HCT116 (cell line): ENCODE measurements around the gene RPS14. TPM values are rescaled to one million over a fixed set of nuclear protein-coding genes. Genes with fewer than 3 reads are reported as not detected.

Experiments used
- ATAC-seq: fragments of 200-7000 bp; cut with Tn5 transposase; 2 replicates; pipeline ENCODE4 v1.9.1; 2020; ENCODE audit warnings: mild to moderate bottlenecking, moderate library complexity
- BruUV-seq: library from RNA; stranded (reverse); fragments of 400-500 nt; replicated peaks from 2 replicates; lab custom pipeline; 2021; lab: Mats Ljungman, UMichigan
- CTCF ChIA-PET: fragments of 300-600 bp; sonication (Branson Sonifier 250); formaldehyde crosslinking; loops from one replicate; lab custom pipeline; 2021; ENCODE audit warnings: antibody characterized with exemption; lab: Charles Lee
- POLR2A ChIA-PET: fragments of 300-600, 350-600 bp; sonication (Branson Sonifier 250); formaldehyde crosslinking; loops from one replicate; lab custom pipeline; 2021; ENCODE audit warnings: antibody characterized with exemption; lab: Charles Lee
- RAD21 ChIA-PET, 2 experiments: fragments of 300-600 bp; sonication (Branson Sonifier 250); formaldehyde crosslinking; loops; one replicate each; lab custom pipeline; 2023; ENCODE audit warnings: low total read pairs in 2 of 2; ENCODE audit not compliant: uncharacterized antibody in 2 of 2, unreplicated experiment in 2 of 2, low non-redundant PET in 1 of 2; lab: Charles Lee
- DNase-seq: peaks from one replicate; pipeline ENCODE4 v3.0.0-alpha.2; 2010; ENCODE audit warnings: low read depth, low spot score
- H2AFZ ChIP-seq: fragments of 200-600 bp; shearing (Covaris generic), sonication (generic); 2 replicates; pipeline ENCODE4 v1.6.1; 2017; ENCODE audit warnings: low read depth, mixed run types, mixed read lengths, antibody characterized with exemption, low read length; ENCODE audit not compliant: poor library complexity, severe bottlenecking
- H3K27ac ChIP-seq: 2 replicates; pipeline ENCODE4 v1.5.1; 2012; ENCODE audit warnings: low read depth, low read length
- H3K27me3 ChIP-seq: fragments of 200-600 bp; sonication (generic); 2 replicates; pipeline ENCODE4 v1.6.1; 2016; ENCODE audit warnings: mixed run types, low read length, mixed read lengths; ENCODE audit not compliant: insufficient read depth
- H3K36me3 ChIP-seq, 2 experiments: fragments of 200-500 bp in 1 of 2; fragments of 200-600 bp in 1 of 2; sonication (Bioruptor generic) in 1 of 2; sonication (generic) in 1 of 2; 2 replicates each; pipeline versions ENCODE4 v1.5.1 to v1.6.1; 2014 to 2016; ENCODE audit warnings: low read length in 2 of 2, inconsistent platforms in 1 of 2, mixed read lengths in 1 of 2, mixed run types in 1 of 2; ENCODE audit not compliant: insufficient read depth in 2 of 2, control insufficient read depth in 1 of 2
- H3K4me1 ChIP-seq, 2 experiments: fragments of 200-600 bp in 1 of 2; sonication (generic) in 1 of 2; 2 replicates each; pipeline versions ENCODE4 v1.5.1 to v1.6.1; 2012 to 2017; ENCODE audit warnings: low read length in 2 of 2, inconsistent platforms in 1 of 2, mild to moderate bottlenecking in 1 of 2, mixed read lengths in 1 of 2, mixed run types in 1 of 2, moderate library complexity in 1 of 2; ENCODE audit not compliant: insufficient read depth in 2 of 2, control insufficient read depth in 1 of 2
- H3K4me2 ChIP-seq: fragments of 200-600 bp; sonication (generic); 2 replicates; pipeline ENCODE4 v1.6.1; 2017; ENCODE audit warnings: mixed run types, low read length, mixed read lengths
- H3K4me3 ChIP-seq, 2 experiments: fragments of 200-600 bp in 1 of 2; sonication (generic) in 1 of 2; replicated peaks in 1 of 2; 2 replicates each; pipeline ENCODE4 v1.5.1; 2011 to 2016; ENCODE audit warnings: low read length in 2 of 2, control low read depth in 1 of 2, low read depth in 1 of 2, mild to moderate bottlenecking in 1 of 2, mixed read lengths in 1 of 2, mixed run types in 1 of 2
- H3K79me2 ChIP-seq: fragments of 200-600 bp; sonication (generic); 2 replicates; pipeline ENCODE4 v1.6.1; 2017; ENCODE audit warnings: mild to moderate bottlenecking, mixed run types, low read length, moderate library complexity, mixed read lengths; ENCODE audit not compliant: insufficient read depth
- H3K9ac ChIP-seq: fragments of 200-600 bp; sonication (generic); 2 replicates; pipeline ENCODE4 v1.6.1; 2016; ENCODE audit warnings: low read length, mixed read lengths
- H3K9me2 ChIP-seq: fragments of 200-600 bp; sonication (generic), shearing (Covaris generic); 2 replicates; pipeline ENCODE4 v1.6.1; 2017; ENCODE audit warnings: mixed run types, mild to moderate bottlenecking, moderate library complexity; ENCODE audit not compliant: insufficient read depth
- H3K9me3 ChIP-seq, 2 experiments: fragments of 200-500 bp in 1 of 2; fragments of 200-600 bp in 1 of 2; sonication (Bioruptor generic) in 1 of 2; sonication (generic) in 1 of 2; 2 replicates each; pipeline ENCODE4 v1.6.1; 2014 to 2017; ENCODE audit warnings: low read length in 2 of 2, mixed read lengths in 2 of 2, inconsistent platforms in 1 of 2, low read depth in 1 of 2, mild to moderate bottlenecking in 1 of 2, mixed run types in 1 of 2, moderate library complexity in 1 of 2; ENCODE audit not compliant: control insufficient read depth in 1 of 2, insufficient read depth in 1 of 2
- H4K20me1 ChIP-seq: fragments of 200-600 bp; sonication (generic), shearing (Covaris generic); 2 replicates; pipeline ENCODE4 v1.6.1; 2017; ENCODE audit warnings: mixed run types, mild to moderate bottlenecking, moderate library complexity; ENCODE audit not compliant: insufficient read depth
- ATF3 ChIP-seq: IDR thresholded peaks from 2 replicates; pipeline ENCODE4 v1.6.1; 2012
- CBX3 ChIP-seq: IDR thresholded peaks from 2 replicates; pipeline ENCODE4 v1.6.1; 2012; ENCODE audit warnings: low read depth
- CEBPB ChIP-seq: IDR thresholded peaks from 2 replicates; pipeline ENCODE4 v1.6.1; 2012; ENCODE audit warnings: low read depth
- CTCF ChIP-seq, 3 experiments: fragments of 200-600 bp in 1 of 3; sonication (generic) in 1 of 3; IDR thresholded peaks in 2 of 3; conservative IDR thresholded peaks in 1 of 3; 2 replicates each; pipeline ENCODE4 v1.5.1; 2012 to 2017; ENCODE audit warnings: low read depth in 2 of 3, low read length in 2 of 3, antibody characterized with exemption in 1 of 3, borderline replicate concordance in 1 of 3, control low read depth in 1 of 3, mild to moderate bottlenecking in 1 of 3, mixed read lengths in 1 of 3, mixed run types in 1 of 3, moderate library complexity in 1 of 3; ENCODE audit not compliant: insufficient read depth in 1 of 3
- ELF1 ChIP-seq: IDR thresholded peaks from 2 replicates; pipeline ENCODE4 v1.6.1; 2012; ENCODE audit warnings: low read depth, borderline replicate concordance
- EZH2phosphoT487 ChIP-seq: fragments of 200-600 bp; IDR thresholded peaks from 2 replicates; pipeline ENCODE4 v1.6.1; 2018; ENCODE audit warnings: antibody characterized with exemption, borderline replicate concordance
- FOSL1 ChIP-seq: IDR thresholded peaks from 2 replicates; pipeline ENCODE4 v1.6.1; 2012; ENCODE audit warnings: low read depth
- JUND ChIP-seq: IDR thresholded peaks from 2 replicates; pipeline ENCODE4 v1.6.1; 2012
- POLR2A ChIP-seq: IDR thresholded peaks from 2 replicates; pipeline ENCODE4 v1.7.0; 2011; ENCODE audit warnings: borderline replicate concordance; ENCODE audit not compliant: insufficient read depth, insufficient read length; ENCODE audit errors: extremely low read depth
- POLR2AphosphoS5 ChIP-seq: IDR thresholded peaks from 2 replicates; pipeline ENCODE4 v1.6.1; 2011; ENCODE audit warnings: mild to moderate bottlenecking, low read depth, low read length, moderate library complexity
- RAD21 ChIP-seq: IDR thresholded peaks from 2 replicates; pipeline ENCODE4 v1.6.1; 2012; ENCODE audit warnings: low read depth, mild to moderate bottlenecking
- SIN3A ChIP-seq: IDR thresholded peaks from 2 replicates; pipeline ENCODE4 v1.6.1; 2012; ENCODE audit warnings: low read depth
- SP1 ChIP-seq: IDR thresholded peaks from 2 replicates; pipeline ENCODE4 v1.6.1; 2012; ENCODE audit warnings: low read depth
- TCF7L2 ChIP-seq: IDR thresholded peaks from 2 replicates; pipeline ENCODE4 v1.7.0; 2011; ENCODE audit warnings: borderline replicate concordance, inconsistent platforms; ENCODE audit not compliant: insufficient read depth, insufficient read length; ENCODE audit errors: extremely low read depth
- ZBTB33 ChIP-seq: IDR thresholded peaks from 2 replicates; pipeline ENCODE4 v1.6.1; 2011; ENCODE audit warnings: mild to moderate bottlenecking, low read length, moderate library complexity; ENCODE audit not compliant: insufficient replicate concordance; ENCODE audit errors: extremely low read depth
- intact Hi-C: fragments of 100-400 bp; cut with micrococcal nuclease; formaldehyde crosslinking; loops from 2 replicates; pipeline ENCODE4 v1.10.0; 2022
- total RNA-seq: library from RNA; stranded (reverse); gene quantifications from one replicate; pipeline ENCODE4 v1.2.1, GENCODE V29; 2021; ENCODE audit not compliant: unreplicated experiment

The RPS14 gene
- total RNA-seq, 1 experiment from 2014 or later, result 2,557 TPM

- no peak for TF ChIP-seq POLR2A
- no peak for TF ChIP-seq RAD21
- TF ChIP-seq, all 23 proteins: peak for 0
- DNase-seq, result no peak
- BruUV-seq, result no TSS peak
- Histone ChIP-seq H3K4me3 (no peak overlapping the region), H3K27ac (no peak overlapping the region), H3K9ac (no peak overlapping the region), H3K4me2 (no peak overlapping the region), H3K9me2 (no peaks in the 10 kb centered on the region), H3K4me1 (peaks cover 7 to 10% of the 10 kb centered on the region in 2 experiments; a peak in 3 of 4 replicates), H2AFZ (no peak overlapping the region), H4K20me1 (no peaks in the 10 kb centered on the region), H3K79me2 (no peaks in the 10 kb centered on the region), H3K9me3 (no peaks in the 10 kb centered on the region), H3K27me3 (no peaks in the 10 kb centered on the region), H3K36me3 (no peaks in the 10 kb centered on the region)
- ATAC-seq, result no peak
- intact Hi-C loops, result loop anchor here (5.0 kb wide), 1 partner anchor 532 kb away; no protein-coding TSS in a partner anchor
- ChIA-PET CTCF (interaction anchor here (1.3 kb wide), 1 partner anchor 24 kb away, joined by 4 read pairs; no protein-coding TSS in a partner anchor), POLR2A (no interaction called here), RAD21 (no interaction called here)
Measured at GRCh38 chr5:150434464-150434863, 15.1 kb downstream of the RPS14 start.

GRCh38 chr5:150431574-150431973, 18.0 kb downstream of the RPS14 start:
- ATAC-seq, result no peak
- CTCF ChIA-PET, result no interaction called here
- TF ChIP-seq ELF1, result no peak
- TF ChIP-seq CBX3, result no peak
- no peak for TF ChIP-seq SIN3A
- TF ChIP-seq EZH2phosphoT487, result no peak
- TF ChIP-seq FOSL1, result no peak
- no peak for TF ChIP-seq CEBPB
- TF ChIP-seq ZBTB33, result no peak
- TF ChIP-seq JUND, result no peak
- TF ChIP-seq POLR2AphosphoS5, result no peak
- no peak for TF ChIP-seq SP1
- TF ChIP-seq POLR2A, result no peak
- no peak for TF ChIP-seq RAD21
- no peak for TF ChIP-seq CTCF (IDR thresholded peaks at IDR 0.05 in 2 of 3, conservative IDR thresholded peaks at IDR 0.05 in 1 of 3; ENCODE audit: borderline replicate concordance in 1 of 3, insufficient read depth in 1 of 3, low read depth in 2 of 3, low read length in 2 of 3)
- no peak for TF ChIP-seq ATF3
- TF ChIP-seq TCF7L2, result no peak

More at GRCh38 chr5:150431574-150431973, 18.0 kb downstream of the RPS14 start:
- Histone ChIP-seq H3K9me2 (no peaks in the 10 kb centered on the region), H3K27me3 (no peaks in the 10 kb centered on the region), H3K9ac (no peak overlapping the region), H3K9me3 (no peaks in the 10 kb centered on the region), H3K79me2 (no peaks in the 10 kb centered on the region), H3K27ac (no peak overlapping the region), H3K36me3 (no peaks in the 10 kb centered on the region), H3K4me3 (no peak overlapping the region), H4K20me1 (no peaks in the 10 kb centered on the region), H3K4me2 (no peak overlapping the region), H3K4me1 (peaks cover 7 to 9% of the 10 kb centered on the region in 2 experiments; a peak in 3 of 4 replicates), H2AFZ (no peak overlapping the region)
- DNase-seq, result no peak
- ChIA-PET RAD21 (no interaction called here), POLR2A (no interaction called here)
- intact Hi-C loops, result loop anchor here (5.0 kb wide), 1 partner anchor 529 kb away; no protein-coding TSS in a partner anchor
- BruUV-seq, result no TSS peak
